SK-N-SH treated with all-trans-retinoic acid at 6 μM for 48 hours (cell line): Measurements from ENCODE around the gene AS3MT.

ENCODE experiments used
- BACH2 ChIP-seq: fragments of 250-450 bp; sonication (Bioruptor Pico); IDR thresholded peaks from 2 replicates; pipeline ENCODE4 v1.9.0; 2021; ENCODE audit warnings: mild to moderate bottlenecking, borderline replicate concordance
- CSDC2 ChIP-seq: fragments of 250-450 bp; sonication (Bioruptor Pico); IDR thresholded peaks from 2 replicates; pipeline ENCODE4 v1.5.0; 2020; ENCODE audit warnings: mild to moderate bottlenecking, moderate library complexity
- ESRRG ChIP-seq: fragments of 250-450 bp; sonication (Bioruptor Pico); IDR thresholded peaks from 2 replicates; pipeline ENCODE4 v1.6.1; 2021; ENCODE audit warnings: mild to moderate bottlenecking
- GLIS3 ChIP-seq: fragments of 250-450 bp; sonication (Bioruptor Pico); IDR thresholded peaks from 2 replicates; pipeline ENCODE4 v1.5.0; 2020; ENCODE audit warnings: mild to moderate bottlenecking, moderate library complexity
- OSR1 ChIP-seq: fragments of 250-450 bp; sonication (Bioruptor Pico); IDR thresholded peaks from 2 replicates; pipeline ENCODE4 v1.8.0; 2022; ENCODE audit warnings: moderate library complexity, mild to moderate bottlenecking, inconsistent platforms
- PPARA ChIP-seq: fragments of 250-450 bp; sonication (Bioruptor Pico); IDR thresholded peaks from 2 replicates; pipeline ENCODE4 v1.5.0; 2020; ENCODE audit warnings: mild to moderate bottlenecking, borderline replicate concordance
- RARB ChIP-seq: fragments of 250-450 bp; sonication (Bioruptor Pico); IDR thresholded peaks from 2 replicates; pipeline ENCODE4 v1.8.0; 2021; ENCODE audit warnings: mild to moderate bottlenecking, moderate library complexity
- TCF4 ChIP-seq: fragments of 250-450 bp; sonication (Bioruptor Pico); IDR thresholded peaks from 2 replicates; pipeline ENCODE4 v1.8.0; 2021; ENCODE audit warnings: mild to moderate bottlenecking, moderate library complexity, borderline replicate concordance
- ZFP30 ChIP-seq: fragments of 450-650 bp; formaldehyde crosslinking; IDR thresholded peaks from 2 replicates; pipeline ENCODE4 v1.5.0; 2022; ENCODE audit warnings: mild to moderate bottlenecking, moderate library complexity
- TF ChIP-seq, protein P1 (sequence below): fragments of 250-450 bp; sonication (Bioruptor Pico); IDR thresholded peaks from 2 replicates; pipeline ENCODE4 v1.5.0; 2020; ENCODE audit warnings: mild to moderate bottlenecking, moderate library complexity

DNA sequence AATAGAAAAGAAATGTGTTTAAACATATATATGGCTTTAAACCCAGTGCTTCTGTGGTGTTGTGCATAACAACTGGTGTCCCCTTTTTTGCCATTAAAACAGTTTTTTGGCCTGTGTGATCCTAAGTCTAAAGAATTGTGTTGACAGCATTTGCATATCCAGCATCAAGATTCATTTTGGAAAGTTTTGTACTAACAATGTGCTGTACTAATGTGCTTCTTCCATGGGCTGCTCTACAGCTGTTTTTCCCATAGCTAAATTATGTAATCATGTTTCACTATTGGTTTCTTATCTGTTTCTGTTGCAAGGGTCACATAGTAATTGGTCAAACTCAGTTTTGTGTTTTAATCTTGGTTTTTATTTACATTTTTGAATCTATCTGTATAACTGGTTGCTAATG is 54.3 kb downstream of the AS3MT start:
- no peak for TF ChIP-seq ZFP30 (CRISPR knock-in tag)
- TF ChIP-seq CSDC2 (CRISPR knock-in tag) = no peak
- no peak for TF ChIP-seq ESRRG (CRISPR knock-in tag)
- TF ChIP-seq RARB = no peak
- no peak for TF ChIP-seq BACH2
- TF ChIP-seq GLIS3 = no peak
- TF ChIP-seq, protein P1, sequence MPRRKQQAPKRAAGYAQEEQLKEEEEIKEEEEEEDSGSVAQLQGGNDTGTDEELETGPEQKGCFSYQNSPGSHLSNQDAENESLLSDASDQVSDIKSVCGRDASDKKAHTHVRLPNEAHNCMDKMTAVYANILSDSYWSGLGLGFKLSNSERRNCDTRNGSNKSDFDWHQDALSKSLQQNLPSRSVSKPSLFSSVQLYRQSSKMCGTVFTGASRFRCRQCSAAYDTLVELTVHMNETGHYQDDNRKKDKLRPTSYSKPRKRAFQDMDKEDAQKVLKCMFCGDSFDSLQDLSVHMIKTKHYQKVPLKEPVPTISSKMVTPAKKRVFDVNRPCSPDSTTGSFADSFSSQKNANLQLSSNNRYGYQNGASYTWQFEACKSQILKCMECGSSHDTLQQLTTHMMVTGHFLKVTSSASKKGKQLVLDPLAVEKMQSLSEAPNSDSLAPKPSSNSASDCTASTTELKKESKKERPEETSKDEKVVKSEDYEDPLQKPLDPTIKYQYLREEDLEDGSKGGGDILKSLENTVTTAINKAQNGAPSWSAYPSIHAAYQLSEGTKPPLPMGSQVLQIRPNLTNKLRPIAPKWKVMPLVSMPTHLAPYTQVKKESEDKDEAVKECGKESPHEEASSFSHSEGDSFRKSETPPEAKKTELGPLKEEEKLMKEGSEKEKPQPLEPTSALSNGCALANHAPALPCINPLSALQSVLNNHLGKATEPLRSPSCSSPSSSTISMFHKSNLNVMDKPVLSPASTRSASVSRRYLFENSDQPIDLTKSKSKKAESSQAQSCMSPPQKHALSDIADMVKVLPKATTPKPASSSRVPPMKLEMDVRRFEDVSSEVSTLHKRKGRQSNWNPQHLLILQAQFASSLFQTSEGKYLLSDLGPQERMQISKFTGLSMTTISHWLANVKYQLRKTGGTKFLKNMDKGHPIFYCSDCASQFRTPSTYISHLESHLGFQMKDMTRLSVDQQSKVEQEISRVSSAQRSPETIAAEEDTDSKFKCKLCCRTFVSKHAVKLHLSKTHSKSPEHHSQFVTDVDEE (CRISPR knock-in tag) = no peak
- TF ChIP-seq PPARA (CRISPR knock-in tag) = no peak
- TF ChIP-seq OSR1 (CRISPR knock-in tag) = no peak
- no peak for TF ChIP-seq TCF4 (CRISPR knock-in tag)
